Measurements from ENCODE around the gene TELO2. TPM values are rescaled to one million over a fixed set of nuclear protein-coding genes. Genes with fewer than 3 reads are reported as not detected.

The TELO2 gene
- total and polyA plus RNA-seq, 4 donors: 24.4 to 64.2 (median 42.8) TPM

GRCh38 chr16:1548727-1549126 is 55.6 kb downstream of the TELO2 start:
- H3K9ac ChIP-seq (ENCODE audit: insufficient read depth in 1 of 2, low read length in 2 of 2): no peak overlapping the region
- 73 to 83% methylated on average over 23 of the region's 23 CpGs for WGBS, 2 donors
- peaks cover 0 to 44% (median 20%) of the 10 kb centered on the region in 4 donors for H3K36me3 ChIP-seq (ENCODE audit: control insufficient read depth in 4 of 4, insufficient read depth in 4 of 4, low read length in 4 of 4)
- H3K4me1 ChIP-seq (ENCODE audit: control insufficient read depth in 5 of 5, insufficient read depth in 5 of 5, low read length in 5 of 5): peaks cover 7 to 38% (median 15%) of the 10 kb centered on the region in 5 donors
- TF ChIP-seq, protein P1, sequence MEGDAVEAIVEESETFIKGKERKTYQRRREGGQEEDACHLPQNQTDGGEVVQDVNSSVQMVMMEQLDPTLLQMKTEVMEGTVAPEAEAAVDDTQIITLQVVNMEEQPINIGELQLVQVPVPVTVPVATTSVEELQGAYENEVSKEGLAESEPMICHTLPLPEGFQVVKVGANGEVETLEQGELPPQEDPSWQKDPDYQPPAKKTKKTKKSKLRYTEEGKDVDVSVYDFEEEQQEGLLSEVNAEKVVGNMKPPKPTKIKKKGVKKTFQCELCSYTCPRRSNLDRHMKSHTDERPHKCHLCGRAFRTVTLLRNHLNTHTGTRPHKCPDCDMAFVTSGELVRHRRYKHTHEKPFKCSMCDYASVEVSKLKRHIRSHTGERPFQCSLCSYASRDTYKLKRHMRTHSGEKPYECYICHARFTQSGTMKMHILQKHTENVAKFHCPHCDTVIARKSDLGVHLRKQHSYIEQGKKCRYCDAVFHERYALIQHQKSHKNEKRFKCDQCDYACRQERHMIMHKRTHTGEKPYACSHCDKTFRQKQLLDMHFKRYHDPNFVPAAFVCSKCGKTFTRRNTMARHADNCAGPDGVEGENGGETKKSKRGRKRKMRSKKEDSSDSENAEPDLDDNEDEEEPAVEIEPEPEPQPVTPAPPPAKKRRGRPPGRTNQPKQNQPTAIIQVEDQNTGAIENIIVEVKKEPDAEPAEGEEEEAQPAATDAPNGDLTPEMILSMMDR (IDR thresholded peaks at IDR 0.05; ENCODE audit: control extremely low read depth, extremely low read depth): no peak
- H3K9me3 ChIP-seq (ENCODE audit: control insufficient read depth in 4 of 4, insufficient read depth in 3 of 4, low read length in 3 of 4): no peaks in the 10 kb centered on the region
- DNase-seq (no peak), ATAC-seq (ENCODE audit: insufficient read depth, low FRiP score) (no peak)
- H3K27me3 ChIP-seq (ENCODE audit: control insufficient read depth in 3 of 3, insufficient read depth in 3 of 3, low read length in 2 of 3): no peaks in the 10 kb centered on the region
- peak overlapping the region in 1 of 2 donors; percentile 84 for H3K27ac ChIP-seq (ENCODE audit: low read depth in 1 of 2, low read length in 1 of 2)
- no peak overlapping the region for H3K4me3 ChIP-seq

GRCh38 chr16:1550069-1550468 is 56.9 kb downstream of the TELO2 start:
- DNase-seq (no peak), ATAC-seq (ENCODE audit: insufficient read depth, low FRiP score) (no peak)
- WGBS, 2 donors: 73 to 84% methylated on average over 8 of the region's 8 CpGs
- peaks cover 0 to 54% (median 24%) of the 10 kb centered on the region in 4 donors for H3K36me3 ChIP-seq (ENCODE audit: control insufficient read depth in 4 of 4, insufficient read depth in 4 of 4, low read length in 4 of 4)
- H3K27ac ChIP-seq (ENCODE audit: low read depth in 1 of 2, low read length in 1 of 2): peak overlapping the region; percentile 3 to 57
- no peak overlapping the region for H3K9ac ChIP-seq (ENCODE audit: insufficient read depth in 1 of 2, low read length in 2 of 2)
- H3K27me3 ChIP-seq (ENCODE audit: control insufficient read depth in 3 of 3, insufficient read depth in 3 of 3, low read length in 2 of 3): no peaks in the 10 kb centered on the region
- H3K4me1 ChIP-seq (ENCODE audit: control insufficient read depth in 5 of 5, insufficient read depth in 5 of 5, low read length in 5 of 5): peaks cover 7 to 37% (median 13%) of the 10 kb centered on the region in 5 donors
- TF ChIP-seq, protein P1 (IDR thresholded peaks at IDR 0.05; ENCODE audit: control extremely low read depth, extremely low read depth): no peak
- H3K4me3 ChIP-seq: no peak overlapping the region
- H3K9me3 ChIP-seq (ENCODE audit: control insufficient read depth in 4 of 4, insufficient read depth in 3 of 4, low read length in 3 of 4): no peaks in the 10 kb centered on the region

DNA sequence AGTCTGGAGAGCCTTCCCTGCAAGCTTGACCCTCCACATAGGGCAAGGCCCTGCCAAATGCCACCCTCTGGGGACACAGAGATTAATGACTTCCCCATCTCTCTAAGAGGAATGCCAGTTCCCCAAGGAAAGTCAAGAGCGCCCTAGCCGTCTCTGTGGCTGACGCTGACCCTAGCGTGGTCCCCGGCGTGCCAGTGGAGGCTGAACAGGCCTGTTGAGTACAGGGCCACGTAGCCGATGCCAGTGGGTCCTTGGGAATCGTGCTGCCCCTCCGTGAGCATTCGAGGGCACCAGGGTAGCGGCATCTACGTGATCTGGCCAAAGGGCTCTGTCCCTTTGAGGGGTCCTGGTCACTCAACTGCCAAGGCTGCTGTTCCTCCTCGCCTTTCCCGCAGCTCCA is 57.5 kb downstream of the TELO2 start:
- peaks cover 4 to 35% (median 7%) of the 10 kb centered on the region in 5 donors for H3K4me1 ChIP-seq (ENCODE audit: control insufficient read depth in 5 of 5, insufficient read depth in 5 of 5, low read length in 5 of 5)
- TF ChIP-seq, protein P1 (IDR thresholded peaks at IDR 0.05; ENCODE audit: control extremely low read depth, extremely low read depth): no peak
- 88 to 98% methylated on average over 15 of the region's 15 CpGs for WGBS, 2 donors

DNA sequence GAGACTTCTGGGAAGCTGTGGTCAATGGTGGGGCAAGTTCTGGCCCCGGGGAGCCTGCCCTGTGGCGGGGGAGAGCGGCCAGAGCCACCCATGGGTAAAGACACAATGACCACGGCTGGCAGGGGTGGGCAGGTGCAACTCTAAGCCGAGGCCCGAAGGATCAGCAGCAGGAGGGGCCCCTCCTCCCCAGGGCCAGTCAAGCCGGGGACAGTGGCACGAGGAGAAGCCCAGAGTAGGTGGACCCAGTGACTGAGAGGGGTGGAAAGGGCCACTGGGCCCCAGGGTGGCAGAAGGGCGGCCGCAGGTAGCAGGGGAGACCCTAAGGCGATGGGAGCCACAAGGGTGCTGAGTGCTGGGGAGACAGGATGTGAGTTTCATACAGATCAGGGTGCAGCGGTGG is 58.0 kb downstream of the TELO2 start:
- TF ChIP-seq, protein P1 (IDR thresholded peaks at IDR 0.05; ENCODE audit: control extremely low read depth, extremely low read depth): no peak
- ATAC-seq (ENCODE audit: insufficient read depth, low FRiP score) (no peak), DNase-seq (no peak)
- Histone ChIP-seq H3K27me3 (ENCODE audit: control insufficient read depth in 3 of 3, insufficient read depth in 3 of 3, low read length in 2 of 3) (no peaks in the 10 kb centered on the region), H3K36me3 (ENCODE audit: control insufficient read depth in 4 of 4, insufficient read depth in 4 of 4, low read length in 4 of 4) (peaks cover 0 to 53% (median 28%) of the 10 kb centered on the region in 4 donors), H3K9me3 (ENCODE audit: control insufficient read depth in 4 of 4, insufficient read depth in 3 of 4, low read length in 3 of 4) (no peaks in the 10 kb centered on the region), H3K9ac (ENCODE audit: insufficient read depth in 1 of 2, low read length in 2 of 2) (no peak overlapping the region), H3K27ac (ENCODE audit: low read depth in 1 of 2, low read length in 1 of 2) (peak overlapping the region in 1 of 2 donors; percentile 2), H3K4me3 (no peak overlapping the region), H3K4me1 (ENCODE audit: control insufficient read depth in 5 of 5, insufficient read depth in 5 of 5, low read length in 5 of 5) (peaks cover 0 to 31% (median 5%) of the 10 kb centered on the region in 5 donors)
- WGBS, 2 donors: 86 to 91% methylated on average over 12 of the region's 12 CpGs

More for the DNA sequence above, 57.5 kb downstream of the TELO2 start:
- Histone ChIP-seq H3K9me3 (ENCODE audit: control insufficient read depth in 4 of 4, insufficient read depth in 3 of 4, low read length in 3 of 4) (no peaks in the 10 kb centered on the region), H3K36me3 (ENCODE audit: control insufficient read depth in 4 of 4, insufficient read depth in 4 of 4, low read length in 4 of 4) (peaks cover 0 to 55% (median 28%) of the 10 kb centered on the region in 4 donors), H3K27me3 (ENCODE audit: control insufficient read depth in 3 of 3, insufficient read depth in 3 of 3, low read length in 2 of 3) (no peaks in the 10 kb centered on the region), H3K4me3 (no peak overlapping the region), H3K27ac (ENCODE audit: low read depth in 1 of 2, low read length in 1 of 2) (peak overlapping the region; percentile 3 to 27), H3K9ac (ENCODE audit: insufficient read depth in 1 of 2, low read length in 2 of 2) (no peak overlapping the region)
- ATAC-seq (ENCODE audit: insufficient read depth, low FRiP score) (no peak), DNase-seq (no peak)

All from lung (tissue), 12 donors.